Astrocyte (in vitro differentiated cells and primary cell): ENCODE results near the gene ANKH. TPM values are rescaled to one million over a fixed set of nuclear protein-coding genes. Genes with fewer than 3 reads are reported as not detected.

ENCODE experiments used
- DNase-seq: peaks from one replicate; pipeline ENCODE4 v3.0.0-alpha.2; 2010; ENCODE audit warnings: low read depth
- FAIRE-seq: peaks from 2 replicates; lab custom pipeline; 2011; peaks lifted over from hg19 to GRCh38; lab: Jason Lieb, UNC
- H2AFZ ChIP-seq: 2 replicates; pipeline ENCODE4 v1.6.0; 2012; ENCODE audit warnings: low read depth, low read length, inconsistent platforms
- H3K27ac ChIP-seq: 2 replicates; pipeline ENCODE4 v1.5.1; 2011; ENCODE audit warnings: low read depth, low read length, inconsistent platforms
- H3K27me3 ChIP-seq: 2 replicates; pipeline ENCODE4 v1.6.0; 2011; ENCODE audit warnings: low read length, inconsistent platforms; ENCODE audit not compliant: insufficient read depth
- H3K36me3 ChIP-seq: 2 replicates; pipeline ENCODE4 v1.5.1; 2011; ENCODE audit warnings: low read length, inconsistent platforms; ENCODE audit not compliant: insufficient read depth
- H3K4me1 ChIP-seq: 2 replicates; pipeline ENCODE4 v1.5.1; 2011; ENCODE audit warnings: low read length, inconsistent platforms; ENCODE audit not compliant: insufficient read depth
- H3K4me2 ChIP-seq: 2 replicates; pipeline ENCODE4 v1.6.0; 2012; ENCODE audit warnings: low read length, inconsistent platforms
- H3K4me3 ChIP-seq: 2 replicates; pipeline ENCODE4 v1.5.1; 2011; ENCODE audit warnings: low read depth, mild to moderate bottlenecking, low read length, inconsistent platforms; ENCODE audit not compliant: insufficient read depth
- H3K79me2 ChIP-seq: 2 replicates; pipeline ENCODE4 v1.6.0; 2012; ENCODE audit warnings: mild to moderate bottlenecking, low read length, inconsistent platforms; ENCODE audit not compliant: insufficient read depth
- H3K9ac ChIP-seq: 2 replicates; pipeline ENCODE4 v1.6.0; 2012; ENCODE audit warnings: mild to moderate bottlenecking, low read length, inconsistent platforms
- H3K9me3 ChIP-seq: 2 replicates; pipeline ENCODE4 v1.5.1; 2012; ENCODE audit warnings: low read depth, mild to moderate bottlenecking, low read length, inconsistent platforms; ENCODE audit not compliant: insufficient read depth
- H4K20me1 ChIP-seq: 2 replicates; pipeline ENCODE4 v1.6.0; 2012; ENCODE audit warnings: low read length, inconsistent platforms; ENCODE audit not compliant: insufficient read depth
- H3K27ac Mint-ChIP-seq: one replicate; pipeline ENCODE4 v1.8.0; 2021; ENCODE audit warnings: mild to moderate bottlenecking, mixed read lengths; ENCODE audit not compliant: unreplicated experiment
- H3K27me3 Mint-ChIP-seq: one replicate; pipeline ENCODE4 v1.8.0; 2021; ENCODE audit warnings: low read depth, mixed read lengths; ENCODE audit not compliant: unreplicated experiment
- H3K36me3 Mint-ChIP-seq: one replicate; pipeline ENCODE4 v1.8.0; 2021; ENCODE audit warnings: low read depth, mixed read lengths; ENCODE audit not compliant: unreplicated experiment
- H3K4me1 Mint-ChIP-seq: one replicate; pipeline ENCODE4 v1.8.0; 2021; ENCODE audit warnings: low read depth, mixed read lengths; ENCODE audit not compliant: unreplicated experiment
- H3K4me3 Mint-ChIP-seq: one replicate; pipeline ENCODE4 v1.8.0; 2021; ENCODE audit warnings: mild to moderate bottlenecking, moderate library complexity, mixed read lengths; ENCODE audit not compliant: unreplicated experiment
- H3K9me3 Mint-ChIP-seq: one replicate; pipeline ENCODE4 v1.8.0; 2021; ENCODE audit warnings: mild to moderate bottlenecking, mixed read lengths; ENCODE audit not compliant: unreplicated experiment
- EZH2 ChIP-seq: IDR thresholded peaks from 2 replicates; pipeline ENCODE4 v1.6.1; 2012; ENCODE audit warnings: mild to moderate bottlenecking, low read length, inconsistent platforms; ENCODE audit not compliant: insufficient read depth
- total RNA-seq: library from RNA; stranded (reverse); gene quantifications from 2 replicates; pipeline ENCODE4 v1.2.1, GENCODE V29; 2021
- TF ChIP-seq, protein P1 (sequence below): IDR thresholded peaks from 2 replicates; pipeline ENCODE4 v1.5.1; 2011; ENCODE audit warnings: low read depth, mild to moderate bottlenecking, inconsistent platforms, low read length, moderate library complexity; ENCODE audit not compliant: insufficient read depth

The ANKH gene
- total RNA-seq, 1 donor from 2014 or later = 15.8 TPM

DNA sequence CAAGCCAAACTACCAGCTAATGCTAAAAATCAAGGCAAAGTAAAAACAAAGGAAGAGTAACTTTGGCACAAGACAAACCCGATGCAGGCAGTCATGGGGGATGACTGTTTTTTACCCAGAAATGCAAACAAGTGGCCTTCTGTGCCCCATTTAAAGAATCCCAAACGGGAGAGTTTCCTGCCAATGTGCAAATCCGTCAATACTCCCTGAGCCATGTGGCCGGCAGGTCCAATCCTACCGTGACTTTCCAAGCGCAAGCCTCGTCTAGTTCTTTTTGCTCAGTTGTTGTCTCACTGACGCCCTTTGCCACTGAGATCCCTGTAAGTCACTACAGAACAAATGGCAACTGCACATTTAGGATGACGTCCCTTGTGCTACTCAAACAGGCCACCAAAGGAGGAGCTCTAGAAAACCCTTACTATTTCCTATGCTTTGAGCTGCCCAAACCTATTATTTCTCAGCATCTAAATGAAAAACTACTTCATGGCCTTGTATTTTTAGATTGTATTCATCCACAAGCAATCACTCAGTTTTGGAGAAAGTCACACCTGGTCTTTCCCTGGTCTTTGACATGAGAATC lies 163.7 kb downstream of the ANKH start:
- no peaks in the 10 kb centered on the region for H3K27me3 Mint-ChIP-seq
- Histone ChIP-seq H3K4me2 (no peak overlapping the region), H3K79me2 (no peaks in the 10 kb centered on the region), H3K9ac (no peak overlapping the region), H2AFZ (no peak overlapping the region), H3K27ac (no peak overlapping the region), H4K20me1 (no peaks in the 10 kb centered on the region), H3K36me3 (peaks cover 20% of the 10 kb centered on the region), H3K27me3 (no peaks in the 10 kb centered on the region), H3K4me3 (no peak overlapping the region), H3K4me1 (peaks cover 9% of the 10 kb centered on the region), H3K9me3 (no peaks in the 10 kb centered on the region)
- H3K27ac Mint-ChIP-seq = no peak overlapping the region
- TF ChIP-seq EZH2 = no peak
- TF ChIP-seq, protein P1, sequence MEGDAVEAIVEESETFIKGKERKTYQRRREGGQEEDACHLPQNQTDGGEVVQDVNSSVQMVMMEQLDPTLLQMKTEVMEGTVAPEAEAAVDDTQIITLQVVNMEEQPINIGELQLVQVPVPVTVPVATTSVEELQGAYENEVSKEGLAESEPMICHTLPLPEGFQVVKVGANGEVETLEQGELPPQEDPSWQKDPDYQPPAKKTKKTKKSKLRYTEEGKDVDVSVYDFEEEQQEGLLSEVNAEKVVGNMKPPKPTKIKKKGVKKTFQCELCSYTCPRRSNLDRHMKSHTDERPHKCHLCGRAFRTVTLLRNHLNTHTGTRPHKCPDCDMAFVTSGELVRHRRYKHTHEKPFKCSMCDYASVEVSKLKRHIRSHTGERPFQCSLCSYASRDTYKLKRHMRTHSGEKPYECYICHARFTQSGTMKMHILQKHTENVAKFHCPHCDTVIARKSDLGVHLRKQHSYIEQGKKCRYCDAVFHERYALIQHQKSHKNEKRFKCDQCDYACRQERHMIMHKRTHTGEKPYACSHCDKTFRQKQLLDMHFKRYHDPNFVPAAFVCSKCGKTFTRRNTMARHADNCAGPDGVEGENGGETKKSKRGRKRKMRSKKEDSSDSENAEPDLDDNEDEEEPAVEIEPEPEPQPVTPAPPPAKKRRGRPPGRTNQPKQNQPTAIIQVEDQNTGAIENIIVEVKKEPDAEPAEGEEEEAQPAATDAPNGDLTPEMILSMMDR = no peak
- H3K4me1 Mint-ChIP-seq = peaks cover 9% of the 10 kb centered on the region
- FAIRE-seq (no peak), DNase-seq (no peak)
- peaks cover 27% of the 10 kb centered on the region for H3K36me3 Mint-ChIP-seq
- no peak overlapping the region for H3K4me3 Mint-ChIP-seq
- H3K9me3 Mint-ChIP-seq = no peaks in the 10 kb centered on the region

DNA sequence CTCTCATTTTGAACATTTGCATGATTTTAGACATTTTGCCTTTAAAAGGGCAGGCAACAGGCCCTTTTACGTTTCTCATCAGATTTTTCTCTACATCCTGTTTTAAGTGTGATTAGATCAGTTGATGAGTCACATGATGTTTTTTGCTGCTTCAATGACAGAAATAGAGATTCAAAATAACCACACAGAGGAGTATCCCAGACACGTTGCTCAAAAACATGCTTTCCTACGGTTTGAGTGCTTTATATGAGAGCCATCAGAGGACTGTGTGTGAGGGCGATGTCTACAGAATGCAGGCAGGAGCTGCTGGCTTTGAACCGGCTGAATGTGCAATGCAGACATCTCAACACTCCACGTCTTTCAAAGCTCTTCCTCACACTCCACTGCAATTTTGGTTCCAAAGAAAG lies 165.0 kb downstream of the ANKH start:
- H3K4me1 ChIP-seq = peaks cover 9% of the 10 kb centered on the region
- Mint-ChIP-seq H3K27ac (no peak overlapping the region), H3K36me3 (peaks cover 19% of the 10 kb centered on the region), H3K9me3 (no peaks in the 10 kb centered on the region), H3K4me3 (no peak overlapping the region), H3K27me3 (no peaks in the 10 kb centered on the region), H3K4me1 (peaks cover 10% of the 10 kb centered on the region)
- no peaks in the 10 kb centered on the region for H3K79me2 ChIP-seq
- no peaks in the 10 kb centered on the region for H3K27me3 ChIP-seq
- H3K36me3 ChIP-seq = peaks cover 21% of the 10 kb centered on the region
- no peak overlapping the region for H2AFZ ChIP-seq
- FAIRE-seq (peak; percentile 49), DNase-seq (peak; percentile 65)
- H3K4me2 ChIP-seq = peak overlapping the region; percentile 40
- H3K9me3 ChIP-seq = no peaks in the 10 kb centered on the region
- TF ChIP-seq, protein P1 = no peak
- TF ChIP-seq EZH2 = no peak
- H3K27ac ChIP-seq = peak overlapping the region; percentile 24
- no peaks in the 10 kb centered on the region for H4K20me1 ChIP-seq
- peak overlapping the region; percentile 13 for H3K9ac ChIP-seq
- no peak overlapping the region for H3K4me3 ChIP-seq

DNA sequence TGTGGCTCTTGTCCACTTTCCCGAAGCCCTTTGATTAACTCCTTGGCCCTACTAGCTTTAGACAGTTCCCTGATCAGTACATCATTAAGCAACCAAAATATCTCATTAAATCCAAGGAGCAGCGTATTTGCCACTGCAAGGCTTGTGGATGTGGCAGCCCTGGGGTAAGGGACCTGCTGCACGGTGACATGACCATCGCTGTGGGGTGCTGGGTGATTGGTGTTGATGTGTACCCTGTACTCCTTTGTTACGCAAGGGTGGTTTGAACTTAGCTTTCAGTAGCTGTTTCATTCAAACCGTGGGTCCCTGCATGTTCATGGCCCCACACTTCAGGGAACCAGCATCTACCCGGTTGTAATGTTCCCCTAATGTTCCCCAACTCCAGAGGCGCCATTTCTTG lies 166.0 kb downstream of the ANKH start:
- Histone ChIP-seq H3K4me1 (peaks cover 9% of the 10 kb centered on the region), H4K20me1 (no peaks in the 10 kb centered on the region), H3K9ac (no peak overlapping the region), H3K27me3 (no peaks in the 10 kb centered on the region), H2AFZ (no peak overlapping the region), H3K4me3 (no peak overlapping the region), H3K79me2 (no peaks in the 10 kb centered on the region), H3K36me3 (peaks cover 19% of the 10 kb centered on the region), H3K4me2 (no peak overlapping the region), H3K27ac (no peak overlapping the region), H3K9me3 (no peaks in the 10 kb centered on the region)
- FAIRE-seq (no peak), DNase-seq (no peak)
- H3K27me3 Mint-ChIP-seq = no peaks in the 10 kb centered on the region
- no peak overlapping the region for H3K4me3 Mint-ChIP-seq
- TF ChIP-seq, protein P1 = no peak
- TF ChIP-seq EZH2 = no peak
- H3K9me3 Mint-ChIP-seq = no peaks in the 10 kb centered on the region
- H3K36me3 Mint-ChIP-seq = peaks cover 11% of the 10 kb centered on the region
- peaks cover 10% of the 10 kb centered on the region for H3K4me1 Mint-ChIP-seq
- H3K27ac Mint-ChIP-seq = no peak overlapping the region
